Liver (tissue), 9 donors: ENCODE results near the gene RGCC. TPM values are rescaled to one million over a fixed set of nuclear protein-coding genes. Genes with fewer than 3 reads are reported as not detected.

Source experiments
- DNase-seq: peaks from one replicate; pipeline ENCODE4 v3.0.0-alpha.2; 2017; ENCODE audit warnings: low spot score
- H3K27ac ChIP-seq, 2 donors: one replicate each; pipeline ENCODE4 v1.7.0; 2013; ENCODE audit warnings: inconsistent platforms in 2 of 2, low read length in 2 of 2, control low read depth in 1 of 2, low read depth in 1 of 2, mild to moderate bottlenecking in 1 of 2
- H3K27me3 ChIP-seq, 4 donors: one replicate each; pipeline versions ENCODE4 v1.6.1 to v1.7.0; 2013; ENCODE audit warnings: low read length in 3 of 4, inconsistent platforms in 1 of 4, mild to moderate bottlenecking in 1 of 4, moderate library complexity in 1 of 4; ENCODE audit not compliant: control insufficient read depth in 4 of 4, insufficient read depth in 4 of 4
- H3K36me3 ChIP-seq, 4 donors: one replicate each; pipeline versions ENCODE4 v1.6.1 to v1.7.0; 2013; ENCODE audit warnings: low read length in 3 of 4, mild to moderate bottlenecking in 3 of 4, low read depth in 1 of 4, moderate library complexity in 1 of 4; ENCODE audit not compliant: control insufficient read depth in 4 of 4, insufficient read depth in 3 of 4
- H3K4me1 ChIP-seq, 4 donors: one replicate each; pipeline versions ENCODE4 v1.6.1 to v1.7.0; 2013; ENCODE audit warnings: low read length in 3 of 4, mild to moderate bottlenecking in 3 of 4, moderate library complexity in 1 of 4; ENCODE audit not compliant: control insufficient read depth in 4 of 4, insufficient read depth in 4 of 4
- H3K4me3 ChIP-seq, 3 donors: one replicate each; pipeline versions ENCODE4 v1.6.1 to v1.7.0; 2013; ENCODE audit warnings: low read length in 3 of 3, control low read depth in 1 of 3, low read depth in 1 of 3, mild to moderate bottlenecking in 1 of 3
- H3K9ac ChIP-seq, 2 donors: one replicate each; pipeline ENCODE4 v1.7.0; 2013; ENCODE audit warnings: low read length in 2 of 2, mild to moderate bottlenecking in 2 of 2, moderate library complexity in 2 of 2, control low read depth in 1 of 2, low read depth in 1 of 2
- H3K9me3 ChIP-seq, 4 donors: one replicate each; pipeline versions ENCODE4 v1.6.1 to v1.7.0; 2013; ENCODE audit warnings: low read length in 3 of 4; ENCODE audit not compliant: control insufficient read depth in 4 of 4
- EGR1 ChIP-seq, 2 donors: IDR thresholded peaks; 2 replicates each; pipeline ENCODE4 v1.6.1; 2016 to 2018; ENCODE audit warnings: antibody characterized with exemption in 2 of 2, low read depth in 2 of 2
- FOXA1 ChIP-seq: IDR thresholded peaks from 2 replicates; pipeline ENCODE4 v1.6.1; 2016; ENCODE audit warnings: antibody characterized with exemption
- FOXA2 ChIP-seq: IDR thresholded peaks from 2 replicates; pipeline ENCODE4 v1.6.1; 2016; ENCODE audit warnings: antibody characterized with exemption
- GABPA ChIP-seq, 2 donors: IDR thresholded peaks in 1 of 2; conservative IDR thresholded peaks in 1 of 2; 2 replicates each; pipeline ENCODE4 v1.6.1; 2016; ENCODE audit warnings: antibody characterized with exemption in 2 of 2, mild to moderate bottlenecking in 1 of 2, moderate library complexity in 1 of 2
- HNF4A ChIP-seq, 2 donors: conservative IDR thresholded peaks; 2 replicates each; pipeline ENCODE4 v1.6.1; 2016; ENCODE audit warnings: antibody characterized with exemption in 2 of 2, mild to moderate bottlenecking in 2 of 2
- HNF4G ChIP-seq: IDR thresholded peaks from 2 replicates; pipeline ENCODE4 v1.6.1; 2016; ENCODE audit warnings: antibody characterized with exemption
- JUND ChIP-seq, 2 donors: IDR thresholded peaks; 2 replicates each; pipeline ENCODE4 v1.6.1; 2016; ENCODE audit warnings: antibody characterized with exemption in 2 of 2
- NR2F2 ChIP-seq: IDR thresholded peaks from 2 replicates; pipeline ENCODE4 v1.6.1; 2016; ENCODE audit warnings: antibody characterized with exemption
- RAD21 ChIP-seq, 2 donors: IDR thresholded peaks; 2 replicates each; pipeline ENCODE4 v1.6.1; 2016; ENCODE audit warnings: antibody characterized with exemption in 2 of 2, mild to moderate bottlenecking in 2 of 2
- RXRA ChIP-seq, 2 donors: IDR thresholded peaks; 2 replicates each; pipeline ENCODE4 v1.6.1; 2017 to 2018; ENCODE audit warnings: antibody characterized with exemption in 2 of 2, mild to moderate bottlenecking in 1 of 2
- SP1 ChIP-seq: IDR thresholded peaks from 2 replicates; pipeline ENCODE4 v1.6.1; 2018; ENCODE audit warnings: antibody characterized with exemption, mild to moderate bottlenecking
- TAF1 ChIP-seq: conservative IDR thresholded peaks from 2 replicates; pipeline ENCODE4 v1.6.1; 2016; ENCODE audit warnings: antibody characterized with exemption, mild to moderate bottlenecking
- YY1 ChIP-seq: IDR thresholded peaks from 2 replicates; pipeline ENCODE4 v1.6.1; 2016; ENCODE audit warnings: antibody characterized with exemption, mild to moderate bottlenecking
- WGBS: extraction: QIAGEN DNeasy Blood & Tissue Kit; methylation state at CpG from one replicate; pipeline ENCODE4 v1.1.7; 2013; 5-methylcytosine and 5-hydroxymethylcytosine counted together
- polyA plus RNA-seq, 2 donors: library from polyadenylated mRNA; stranded (reverse) in 1 of 2; unstranded in 1 of 2; fragments of 200-250 nt in 1 of 2; fragments of >200 nt in 1 of 2; fragmentation: Nextera tagmentation in 1 of 2; extraction: Ambion mirVana in 1 of 2; gene quantifications; one replicate each; pipeline versions ENCODE4 v1.2.1 to v1.2.3, GENCODE V29; 2013 to 2015
- total RNA-seq, 2 donors: library from RNA; depleted of rRNA; stranded (reverse); fragments of >200 nt; gene quantifications; one replicate each; pipeline ENCODE4 v1.2.3, GENCODE V29; 2014
- TF ChIP-seq, protein P1 (sequence below): IDR thresholded peaks from 2 replicates; pipeline ENCODE4 v1.6.1; 2016; ENCODE audit warnings: antibody characterized with exemption
- TF ChIP-seq, protein P2 (sequence below): fragments of 150-350 bp; IDR thresholded peaks from 2 replicates; pipeline ENCODE4 v1.5.1; 2017; ENCODE audit warnings: improper control_type of control experiment, low read depth, low read length; ENCODE audit not compliant: missing input control
- TF ChIP-seq, protein P3 (sequence below): IDR thresholded peaks from 2 replicates; pipeline ENCODE4 v1.6.1; 2016; ENCODE audit warnings: antibody characterized with exemption, mild to moderate bottlenecking
- TF ChIP-seq, protein P4 (sequence below): IDR thresholded peaks from 2 replicates; pipeline ENCODE4 v1.6.1; 2016; ENCODE audit warnings: antibody characterized with exemption
- TF ChIP-seq, protein P5 (sequence below): IDR thresholded peaks from 2 replicates; pipeline ENCODE4 v1.6.1; 2016; ENCODE audit warnings: antibody characterized with exemption
- donor health status: healthy.
- donor health status: healthy.
- donor health status: healthy.
- donor health status: healthy.
- donor health status: healthy.

The RGCC gene
- total and polyA plus RNA-seq, 4 donors, result 0.59 to 96.7 (median 1.3) TPM

- no peak for DNase-seq
- H3K9me3 ChIP-seq, result no peaks in the 10 kb centered on the region
- H3K27ac ChIP-seq, result no peak overlapping the region
- H3K4me3 ChIP-seq, result no peak overlapping the region
- TF ChIP-seq RXRA (IDR thresholded peaks at IDR 0.05), result no peak
- TF ChIP-seq HNF4A (conservative IDR thresholded peaks at IDR 0.05), result no peak
- TF ChIP-seq, protein P1, sequence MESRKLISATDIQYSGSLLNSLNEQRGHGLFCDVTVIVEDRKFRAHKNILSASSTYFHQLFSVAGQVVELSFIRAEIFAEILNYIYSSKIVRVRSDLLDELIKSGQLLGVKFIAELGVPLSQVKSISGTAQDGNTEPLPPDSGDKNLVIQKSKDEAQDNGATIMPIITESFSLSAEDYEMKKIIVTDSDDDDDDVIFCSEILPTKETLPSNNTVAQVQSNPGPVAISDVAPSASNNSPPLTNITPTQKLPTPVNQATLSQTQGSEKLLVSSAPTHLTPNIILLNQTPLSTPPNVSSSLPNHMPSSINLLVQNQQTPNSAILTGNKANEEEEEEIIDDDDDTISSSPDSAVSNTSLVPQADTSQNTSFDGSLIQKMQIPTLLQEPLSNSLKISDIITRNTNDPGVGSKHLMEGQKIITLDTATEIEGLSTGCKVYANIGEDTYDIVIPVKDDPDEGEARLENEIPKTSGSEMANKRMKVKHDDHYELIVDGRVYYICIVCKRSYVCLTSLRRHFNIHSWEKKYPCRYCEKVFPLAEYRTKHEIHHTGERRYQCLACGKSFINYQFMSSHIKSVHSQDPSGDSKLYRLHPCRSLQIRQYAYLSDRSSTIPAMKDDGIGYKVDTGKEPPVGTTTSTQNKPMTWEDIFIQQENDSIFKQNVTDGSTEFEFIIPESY, result no peak
- TF ChIP-seq, protein P2, sequence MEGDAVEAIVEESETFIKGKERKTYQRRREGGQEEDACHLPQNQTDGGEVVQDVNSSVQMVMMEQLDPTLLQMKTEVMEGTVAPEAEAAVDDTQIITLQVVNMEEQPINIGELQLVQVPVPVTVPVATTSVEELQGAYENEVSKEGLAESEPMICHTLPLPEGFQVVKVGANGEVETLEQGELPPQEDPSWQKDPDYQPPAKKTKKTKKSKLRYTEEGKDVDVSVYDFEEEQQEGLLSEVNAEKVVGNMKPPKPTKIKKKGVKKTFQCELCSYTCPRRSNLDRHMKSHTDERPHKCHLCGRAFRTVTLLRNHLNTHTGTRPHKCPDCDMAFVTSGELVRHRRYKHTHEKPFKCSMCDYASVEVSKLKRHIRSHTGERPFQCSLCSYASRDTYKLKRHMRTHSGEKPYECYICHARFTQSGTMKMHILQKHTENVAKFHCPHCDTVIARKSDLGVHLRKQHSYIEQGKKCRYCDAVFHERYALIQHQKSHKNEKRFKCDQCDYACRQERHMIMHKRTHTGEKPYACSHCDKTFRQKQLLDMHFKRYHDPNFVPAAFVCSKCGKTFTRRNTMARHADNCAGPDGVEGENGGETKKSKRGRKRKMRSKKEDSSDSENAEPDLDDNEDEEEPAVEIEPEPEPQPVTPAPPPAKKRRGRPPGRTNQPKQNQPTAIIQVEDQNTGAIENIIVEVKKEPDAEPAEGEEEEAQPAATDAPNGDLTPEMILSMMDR, result no peak
- TF ChIP-seq, protein P3, sequence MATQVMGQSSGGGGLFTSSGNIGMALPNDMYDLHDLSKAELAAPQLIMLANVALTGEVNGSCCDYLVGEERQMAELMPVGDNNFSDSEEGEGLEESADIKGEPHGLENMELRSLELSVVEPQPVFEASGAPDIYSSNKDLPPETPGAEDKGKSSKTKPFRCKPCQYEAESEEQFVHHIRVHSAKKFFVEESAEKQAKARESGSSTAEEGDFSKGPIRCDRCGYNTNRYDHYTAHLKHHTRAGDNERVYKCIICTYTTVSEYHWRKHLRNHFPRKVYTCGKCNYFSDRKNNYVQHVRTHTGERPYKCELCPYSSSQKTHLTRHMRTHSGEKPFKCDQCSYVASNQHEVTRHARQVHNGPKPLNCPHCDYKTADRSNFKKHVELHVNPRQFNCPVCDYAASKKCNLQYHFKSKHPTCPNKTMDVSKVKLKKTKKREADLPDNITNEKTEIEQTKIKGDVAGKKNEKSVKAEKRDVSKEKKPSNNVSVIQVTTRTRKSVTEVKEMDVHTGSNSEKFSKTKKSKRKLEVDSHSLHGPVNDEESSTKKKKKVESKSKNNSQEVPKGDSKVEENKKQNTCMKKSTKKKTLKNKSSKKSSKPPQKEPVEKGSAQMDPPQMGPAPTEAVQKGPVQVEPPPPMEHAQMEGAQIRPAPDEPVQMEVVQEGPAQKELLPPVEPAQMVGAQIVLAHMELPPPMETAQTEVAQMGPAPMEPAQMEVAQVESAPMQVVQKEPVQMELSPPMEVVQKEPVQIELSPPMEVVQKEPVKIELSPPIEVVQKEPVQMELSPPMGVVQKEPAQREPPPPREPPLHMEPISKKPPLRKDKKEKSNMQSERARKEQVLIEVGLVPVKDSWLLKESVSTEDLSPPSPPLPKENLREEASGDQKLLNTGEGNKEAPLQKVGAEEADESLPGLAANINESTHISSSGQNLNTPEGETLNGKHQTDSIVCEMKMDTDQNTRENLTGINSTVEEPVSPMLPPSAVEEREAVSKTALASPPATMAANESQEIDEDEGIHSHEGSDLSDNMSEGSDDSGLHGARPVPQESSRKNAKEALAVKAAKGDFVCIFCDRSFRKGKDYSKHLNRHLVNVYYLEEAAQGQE, result no peak
- TF ChIP-seq JUND (IDR thresholded peaks at IDR 0.05), result no peak
- TF ChIP-seq, protein P4, sequence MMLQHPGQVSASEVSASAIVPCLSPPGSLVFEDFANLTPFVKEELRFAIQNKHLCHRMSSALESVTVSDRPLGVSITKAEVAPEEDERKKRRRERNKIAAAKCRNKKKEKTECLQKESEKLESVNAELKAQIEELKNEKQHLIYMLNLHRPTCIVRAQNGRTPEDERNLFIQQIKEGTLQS, result no peak
- TF ChIP-seq TAF1, result no peak
- no peak for TF ChIP-seq RAD21 (IDR thresholded peaks at IDR 0.05)
- no peak for TF ChIP-seq EGR1 (IDR thresholded peaks at IDR 0.05; ENCODE audit: low read depth in 2 of 2)
- TF ChIP-seq, protein P5, sequence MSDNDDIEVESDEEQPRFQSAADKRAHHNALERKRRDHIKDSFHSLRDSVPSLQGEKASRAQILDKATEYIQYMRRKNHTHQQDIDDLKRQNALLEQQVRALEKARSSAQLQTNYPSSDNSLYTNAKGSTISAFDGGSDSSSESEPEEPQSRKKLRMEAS, result no peak
- TF ChIP-seq NR2F2, result no peak
- no peak for TF ChIP-seq YY1
- no peak for TF ChIP-seq GABPA (IDR thresholded peaks at IDR 0.05 in 1 of 2, conservative IDR thresholded peaks at IDR 0.05 in 1 of 2)
- TF ChIP-seq FOXA1, result no peak
- TF ChIP-seq HNF4G, result no peak
- no peak for TF ChIP-seq FOXA2
- no peak for TF ChIP-seq SP1
- peaks cover 0 to 2% (median under 1%) of the 10 kb centered on the region in 4 donors for H3K4me1 ChIP-seq
- H3K36me3 ChIP-seq, result no peaks in the 10 kb centered on the region
- no peak overlapping the region for H3K9ac ChIP-seq
- no peaks in the 10 kb centered on the region for H3K27me3 ChIP-seq
- 65% methylated on average over 3 of the region's 3 CpGs for WGBS
Observed at GRCh38 chr13:41416276-41416675, 41.1 kb upstream of the RGCC start.

GRCh38 chr13:41418027-41418426, 39.3 kb upstream of the RGCC start:
- H3K27ac ChIP-seq, result no peak overlapping the region
- H3K9ac ChIP-seq, result no peak overlapping the region
- no peaks in the 10 kb centered on the region for H3K4me1 ChIP-seq
- no peaks in the 10 kb centered on the region for H3K36me3 ChIP-seq
- H3K27me3 ChIP-seq, result no peaks in the 10 kb centered on the region
- no peak for DNase-seq
- H3K9me3 ChIP-seq, result no peaks in the 10 kb centered on the region
- 55% methylated on average over 5 of the region's 5 CpGs for whole genome bisulfite sequencing
- H3K4me3 ChIP-seq, result no peak overlapping the region
- TF ChIP-seq, protein P4, result no peak
- TF ChIP-seq HNF4A (conservative IDR thresholded peaks at IDR 0.05) (no peak), HNF4G (no peak), YY1 (no peak), NR2F2 (no peak), RAD21 (IDR thresholded peaks at IDR 0.05) (no peak), FOXA2 (no peak), SP1 (no peak), GABPA (IDR thresholded peaks at IDR 0.05 in 1 of 2, conservative IDR thresholded peaks at IDR 0.05 in 1 of 2) (no peak)
- TF ChIP-seq, protein P3, result no peak
- TF ChIP-seq, protein P5, result no peak
- TF ChIP-seq, protein P1, result no peak
